Measurements from ENCODE around the gene EPHA1. TPM values are rescaled to one million over a fixed set of nuclear protein-coding genes. Genes with fewer than 3 reads are reported as not detected.

The EPHA1 gene
- total and polyA plus RNA-seq, 12 donors: 0.07 to 1.3 (median 0.46) TPM; not detected in 3

DNA sequence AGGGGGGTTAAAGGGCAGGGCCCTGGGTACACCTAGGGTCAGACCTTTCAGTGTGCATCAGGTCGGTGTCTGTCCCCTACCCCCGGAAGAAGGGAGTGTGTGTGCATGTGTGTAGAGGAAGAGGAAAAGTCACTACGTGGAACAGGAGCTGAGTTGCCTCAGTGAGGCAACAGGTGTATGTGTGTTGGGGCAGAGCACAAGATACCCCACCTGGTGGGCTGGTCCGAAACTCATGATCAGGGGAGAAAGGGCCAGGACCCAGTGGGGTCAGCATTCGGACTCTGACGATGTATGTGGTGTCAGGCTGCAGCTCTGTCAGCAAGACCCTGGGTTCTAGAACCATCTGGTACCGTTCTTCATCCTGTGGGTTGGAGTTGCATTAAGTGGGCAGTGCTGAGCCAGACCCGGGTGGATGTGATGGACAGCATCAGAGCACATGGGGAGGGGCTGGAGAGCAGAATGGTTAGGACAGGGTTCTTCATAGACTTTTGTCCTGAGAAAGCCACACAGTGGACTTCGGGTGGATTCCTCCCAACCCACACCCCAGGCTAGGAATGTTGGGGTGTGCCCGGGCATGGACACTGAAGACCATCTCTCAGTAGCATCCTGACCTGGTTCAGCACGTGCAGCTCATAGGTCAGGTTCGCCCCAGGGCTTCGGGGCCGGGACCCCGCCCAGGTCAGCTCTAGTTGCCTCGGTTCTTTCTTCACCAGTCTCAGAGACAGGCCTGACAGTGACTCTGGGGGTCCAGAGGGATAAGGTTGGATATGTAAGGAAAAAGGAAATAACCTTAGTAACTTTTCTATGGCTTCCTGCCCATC, 10.7 kb downstream of the EPHA1 start:
- Histone ChIP-seq H3K36me3 (replicated peaks in 1 of 2) (no peaks in the 10 kb centered on the region), H3K4me3 (no peak overlapping the region), H3K27ac (no peak overlapping the region), H3K9me3 (replicated peaks in 1 of 3) (no peaks in the 10 kb centered on the region), H3K4me1 (replicated peaks in 1 of 2) (peaks cover 11 to 16% of the 10 kb centered on the region in 2 donors), H3K27me3 (no peaks in the 10 kb centered on the region)
- WGBS, 4 donors: 87 to 90% (median 89%) methylated on average over 13 to 16 of the region's 16 CpGs
- DNase-seq: peak in 1 of 7 donors; percentile 42
- TF ChIP-seq CTCF (IDR thresholded peaks at IDR 0.05): no peak
- no peak for TF ChIP-seq POLR2A (IDR thresholded peaks at IDR 0.05)
- intact Hi-C loops (cut with DNase I): no loop called here

GRCh38 chr7:143396625-143397556, 11.8 kb downstream of the EPHA1 start:
- Histone ChIP-seq H3K27ac (no peak overlapping the region), H3K36me3 (replicated peaks in 1 of 2) (no peaks in the 10 kb centered on the region), H3K9me3 (replicated peaks in 1 of 3) (no peaks in the 10 kb centered on the region), H3K27me3 (no peaks in the 10 kb centered on the region), H3K4me1 (replicated peaks in 1 of 2) (peaks cover 11 to 20% of the 10 kb centered on the region in 2 donors), H3K4me3 (no peak overlapping the region)
- 86 to 92% (median 87%) methylated on average over 21 to 28 of the region's 28 CpGs for WGBS, 4 donors
- intact Hi-C loops (cut with DNase I): no loop called here
- peak in 1 of 7 donors; percentile 42 for DNase-seq
- no peak for TF ChIP-seq POLR2A (IDR thresholded peaks at IDR 0.05)
- TF ChIP-seq CTCF (IDR thresholded peaks at IDR 0.05): no peak

DNA sequence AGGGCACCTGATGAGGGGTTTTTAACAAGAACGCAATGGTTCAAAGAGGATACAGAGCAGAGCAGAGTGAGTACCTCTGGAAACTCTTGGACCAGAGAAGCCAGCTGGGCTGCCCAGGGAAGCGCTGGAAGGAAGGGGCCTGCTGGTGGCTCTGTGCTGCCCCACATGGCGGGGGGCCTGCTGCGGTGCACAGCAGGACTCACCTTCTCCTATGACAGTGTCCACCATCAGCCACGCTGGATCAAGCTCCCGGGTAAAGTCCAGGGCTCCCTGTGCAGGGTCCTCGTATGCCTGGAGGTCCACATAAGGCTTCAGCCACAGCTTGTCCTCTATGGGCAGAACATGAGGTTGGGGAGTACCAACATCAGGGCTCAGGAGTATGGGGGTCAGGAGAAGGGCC, 12.5 kb downstream of the EPHA1 start:
- DNase-seq: no peak
- Histone ChIP-seq H3K27me3 (no peaks in the 10 kb centered on the region), H3K9me3 (replicated peaks in 1 of 3) (no peaks in the 10 kb centered on the region), H3K27ac (peak overlapping the region in 1 of 5 donors; percentile 29), H3K4me1 (replicated peaks in 1 of 2) (peaks cover 11 to 28% of the 10 kb centered on the region in 2 donors), H3K36me3 (replicated peaks in 1 of 2) (peaks cover 0 to 3% of the 10 kb centered on the region in 2 donors), H3K4me3 (no peak overlapping the region)
- 72 to 85% (median 81%) methylated on average over 4 to 7 of the region's 7 CpGs for WGBS, 4 donors
- intact Hi-C loops (cut with DNase I): no loop called here
- no peak for TF ChIP-seq POLR2A (IDR thresholded peaks at IDR 0.05)
- no peak for TF ChIP-seq CTCF (IDR thresholded peaks at IDR 0.05)

Measured in adrenal gland (tissue), 12 donors.